GM10847 (cell line): ENCODE data around the gene BSPRY.

Experiments used
- POLR2A ChIP-seq: IDR thresholded peaks from 2 replicates; pipeline ENCODE4 v1.6.1; 2011; ENCODE audit not compliant: insufficient read length; ENCODE audit errors: extremely low read depth

The BSPRY gene

GRCh38 chr9:113326230-113326629 is 23.1 kb upstream of the BSPRY start:
- TF ChIP-seq POLR2A = no peak

- TF ChIP-seq POLR2A = no peak
These were observed 21.1 kb upstream of the BSPRY start for GRCh38 chr9:113328045-113328782.

- no peak for TF ChIP-seq POLR2A
These were observed 17.6 kb upstream of the BSPRY start for GRCh38 chr9:113331780-113332179.

- no peak for TF ChIP-seq POLR2A
These were observed 11.6 kb upstream of the BSPRY start for GRCh38 chr9:113337714-113338113.

GRCh38 chr9:113340011-113340699 is 9.2 kb upstream of the BSPRY start, which contains the start of gene WDR31:
Gene WDR31 (minus strand): TSS chr9:113340275. CDS start chr9:113332022, 8,253 bp downstream.
- peak; percentile 49 for TF ChIP-seq POLR2A

GRCh38 chr9:113341712-113342410 is 7.5 kb upstream of the BSPRY start:
- TF ChIP-seq POLR2A = no peak

GRCh38 chr9:113343732-113344231 is 5.6 kb upstream of the BSPRY start:
- TF ChIP-seq POLR2A = no peak

- no peak for TF ChIP-seq POLR2A
These were observed 4.2 kb upstream of the BSPRY start for GRCh38 chr9:113345190-113345589.

GRCh38 chr9:113345671-113346070 is 3.7 kb upstream of the BSPRY start:
- TF ChIP-seq POLR2A = no peak

GRCh38 chr9:113348437-113348836 is 904 bp upstream of the BSPRY start:
- TF ChIP-seq POLR2A = no peak

GRCh38 chr9:113349066-113349444 is 286 bp upstream of the BSPRY start:
- no peak for TF ChIP-seq POLR2A

GRCh38 chr9:113350107-113350661 is 843 bp downstream of the BSPRY start:
- TF ChIP-seq POLR2A = no peak

GRCh38 chr9:113350937-113351336 is 1.6 kb downstream of the BSPRY start:
- no peak for TF ChIP-seq POLR2A

- TF ChIP-seq POLR2A = no peak
These were observed 2.7 kb downstream of the BSPRY start for GRCh38 chr9:113352006-113352405.

GRCh38 chr9:113352411-113352810 is 3.1 kb downstream of the BSPRY start:
- no peak for TF ChIP-seq POLR2A
